ENCODE data around the gene SYT7.
A peak's percentile ranks its signal among the peaks of the same experiment; 100 is the strongest.

The SYT7 gene

GRCh38 chr11:61581931-61582330, 1.1 kb upstream of the SYT7 start:
- DNase-seq: no peak

DNA sequence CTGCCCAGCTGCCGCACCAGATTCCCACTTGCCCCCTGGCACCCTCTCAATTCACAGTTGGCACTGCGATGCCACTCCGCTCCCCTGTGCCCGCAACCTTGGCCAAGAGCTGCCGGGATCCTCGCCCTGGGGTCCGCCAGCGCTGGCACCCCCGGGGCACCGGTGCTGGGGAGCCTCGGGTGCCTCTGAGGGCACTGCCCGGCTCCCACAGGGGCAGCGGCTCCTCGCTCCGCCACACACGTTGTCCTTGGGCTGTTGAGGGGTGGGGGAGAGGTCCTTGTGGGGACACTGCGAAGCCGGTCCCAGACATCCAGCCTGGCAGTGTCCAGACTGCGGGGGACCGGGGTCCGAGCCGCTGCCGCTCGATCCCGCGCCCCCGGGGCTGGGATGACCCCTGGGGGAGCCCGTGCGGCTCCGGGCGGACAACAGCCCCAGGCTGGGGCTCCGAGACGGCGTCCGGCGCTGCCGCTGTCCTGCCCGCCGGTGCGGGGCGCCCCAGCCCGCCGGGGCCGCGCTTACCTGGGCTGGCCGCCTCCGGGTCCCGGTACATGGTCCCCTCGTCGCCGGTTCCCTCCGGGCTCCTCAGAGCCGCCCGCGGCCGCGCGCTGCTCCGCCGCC, 496 bp downstream of the SYT7 start:
- DNase-seq: no peak

- DNase-seq: no peak
Measured at GRCh38 chr11:61579676-61580270, 1.1 kb downstream of the SYT7 start.

DNA sequence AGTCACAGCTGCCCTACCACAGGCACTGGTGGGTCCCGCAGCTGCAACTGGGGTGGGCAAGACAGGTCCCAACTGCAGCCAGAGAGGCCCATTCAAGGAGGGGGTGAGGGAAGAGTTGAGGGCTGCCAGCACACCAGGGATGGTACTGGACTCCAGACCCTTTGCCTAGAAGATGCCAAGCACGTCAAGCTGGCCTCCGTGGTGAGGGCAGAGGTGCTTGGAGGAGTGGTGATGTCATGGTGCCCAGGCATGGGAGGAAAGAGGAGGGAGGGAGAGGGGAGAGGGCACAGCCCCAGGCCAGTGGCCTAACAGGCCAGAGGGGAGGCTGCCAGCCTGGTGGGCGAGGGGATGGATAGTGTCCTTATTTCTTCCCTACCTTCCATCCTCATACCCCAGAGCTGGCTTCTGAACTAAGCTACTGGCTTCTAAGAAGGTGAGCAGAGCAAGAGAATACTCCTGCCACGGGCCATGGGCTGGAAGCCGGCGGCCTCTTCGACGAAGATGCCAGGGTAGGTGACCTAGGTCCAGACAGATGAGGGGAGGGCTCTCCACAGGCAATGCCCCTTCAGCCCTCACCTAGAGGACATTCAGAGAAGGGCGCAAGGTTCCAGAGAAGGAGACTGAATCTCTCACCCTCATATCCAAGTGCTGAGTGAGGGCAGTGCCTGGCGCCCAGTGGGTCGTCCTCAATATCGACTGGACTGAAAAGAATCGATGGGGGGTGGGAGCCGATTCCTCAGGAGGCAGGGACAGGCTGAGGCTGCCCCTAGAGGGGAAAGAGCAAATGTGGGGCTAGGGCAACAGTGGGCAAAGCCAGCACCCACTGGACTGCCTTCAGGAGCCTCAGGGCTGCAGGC, 1.8 kb downstream of the SYT7 start:
- DNase-seq: no peak

GRCh38 chr11:61577383-61578118, 3.3 kb downstream of the SYT7 start:
- DNase-seq: no peak

DNA sequence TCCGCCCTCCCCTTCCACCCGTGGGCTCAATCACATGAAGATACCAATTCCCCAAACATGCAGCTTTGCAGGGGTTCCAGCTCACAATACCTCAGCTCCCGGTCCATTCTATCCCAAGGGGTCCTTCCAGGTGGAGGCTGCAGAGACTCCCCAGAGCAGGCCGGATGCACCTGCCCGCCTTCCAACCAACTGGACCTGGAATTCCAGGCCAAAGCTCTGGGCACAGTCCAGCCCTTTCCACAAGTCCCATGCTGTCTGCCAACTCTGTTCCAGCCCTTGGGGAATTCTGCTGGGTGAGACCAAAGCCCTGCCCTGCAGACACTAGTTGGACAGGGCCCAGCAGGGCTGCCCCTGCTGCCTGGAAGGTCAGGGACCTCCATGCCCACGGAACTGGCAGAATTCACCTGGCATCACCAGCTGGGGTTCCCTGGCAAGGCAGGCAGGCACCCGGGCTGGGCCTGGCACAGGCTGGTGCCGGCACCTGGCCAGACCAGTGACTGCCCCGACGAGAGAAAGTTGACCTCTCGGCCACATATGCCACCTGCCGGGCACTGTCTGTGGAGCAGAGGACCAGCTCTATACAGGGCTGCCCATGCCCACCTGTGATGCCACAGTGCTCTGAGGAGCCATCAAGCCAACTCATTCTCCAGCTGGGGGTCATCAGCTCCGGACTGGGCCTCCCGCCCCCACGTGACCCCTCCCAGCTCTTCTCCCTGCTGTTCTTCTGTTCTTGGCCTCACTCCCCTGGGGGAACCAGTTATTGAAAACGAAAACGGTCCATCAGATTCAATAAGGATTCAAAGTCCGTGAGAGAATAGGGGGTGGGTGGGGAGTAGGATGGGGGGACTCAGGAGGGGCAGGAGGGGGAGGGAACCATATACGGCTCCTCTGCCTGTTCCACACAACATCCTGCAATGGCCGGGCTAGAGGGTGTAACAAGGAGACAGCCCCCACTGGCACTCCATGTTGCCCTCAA, 4.7 kb downstream of the SYT7 start:
- no peak for DNase-seq

- DNase-seq: no peak
Measured at GRCh38 chr11:61574611-61575010, 6.3 kb downstream of the SYT7 start.

DNA sequence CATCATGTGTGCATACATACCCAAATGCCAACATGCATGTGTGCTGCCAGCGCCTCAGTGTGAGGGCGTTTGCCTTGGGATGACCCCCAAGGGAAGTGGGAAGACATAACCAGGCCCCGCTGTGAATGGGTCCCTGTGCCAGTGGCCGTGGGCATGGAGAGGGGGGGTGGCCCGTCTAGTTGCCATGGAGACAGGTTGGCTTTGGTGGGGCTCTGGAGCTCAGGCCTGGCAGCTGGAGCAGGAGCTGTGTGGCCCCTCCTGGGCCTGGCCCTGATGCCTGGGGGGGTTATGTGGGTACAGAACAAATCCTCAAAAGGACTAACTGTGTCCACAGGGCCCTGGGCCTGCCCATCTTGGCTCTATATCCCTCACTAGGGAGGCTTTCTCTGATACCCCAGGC, 8.0 kb downstream of the SYT7 start:
- no peak for DNase-seq

GRCh38 chr11:61571869-61572268, 9.0 kb downstream of the SYT7 start:
- DNase-seq: no peak

DNA sequence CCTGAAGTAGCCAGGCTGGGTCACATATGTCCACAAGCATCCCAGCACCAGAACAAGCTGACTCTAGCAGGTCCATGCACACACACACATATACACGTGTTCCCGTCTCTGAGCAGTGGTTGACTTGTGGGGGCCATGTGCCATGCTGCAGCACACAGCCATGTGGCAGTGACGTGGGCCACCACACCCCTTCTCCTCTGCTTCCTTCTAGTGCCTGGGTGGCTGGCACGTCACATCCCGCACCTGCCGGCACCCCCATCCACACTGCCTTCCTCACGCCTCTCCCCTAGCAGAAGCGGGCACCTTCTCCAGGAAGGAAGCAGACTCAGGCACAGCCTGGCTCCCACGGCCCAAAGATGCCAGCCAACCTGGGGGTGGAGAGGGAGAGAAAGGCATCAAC, 9.5 kb downstream of the SYT7 start:
- DNase-seq: no peak

DNA sequence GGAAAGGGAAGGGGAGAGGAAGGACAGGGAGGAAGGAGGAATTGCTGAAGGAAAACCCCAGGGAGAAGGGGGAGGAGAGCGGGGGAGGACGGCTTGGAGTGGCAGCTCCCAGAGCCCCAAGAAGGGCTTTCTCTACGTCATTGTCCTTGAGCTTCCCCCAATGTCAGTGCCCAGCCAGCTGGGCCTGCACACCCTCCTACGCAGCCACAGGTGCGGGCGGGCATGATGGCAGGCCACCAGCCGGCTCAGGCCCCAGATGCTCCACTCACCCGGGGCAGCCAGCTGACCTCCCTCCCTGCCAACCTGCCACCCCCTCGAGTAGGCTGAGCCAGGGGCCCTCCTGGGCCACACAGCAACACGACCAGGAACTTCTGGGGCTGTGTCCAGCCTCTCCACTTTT, 11.2 kb downstream of the SYT7 start:
- no peak for DNase-seq

DNA sequence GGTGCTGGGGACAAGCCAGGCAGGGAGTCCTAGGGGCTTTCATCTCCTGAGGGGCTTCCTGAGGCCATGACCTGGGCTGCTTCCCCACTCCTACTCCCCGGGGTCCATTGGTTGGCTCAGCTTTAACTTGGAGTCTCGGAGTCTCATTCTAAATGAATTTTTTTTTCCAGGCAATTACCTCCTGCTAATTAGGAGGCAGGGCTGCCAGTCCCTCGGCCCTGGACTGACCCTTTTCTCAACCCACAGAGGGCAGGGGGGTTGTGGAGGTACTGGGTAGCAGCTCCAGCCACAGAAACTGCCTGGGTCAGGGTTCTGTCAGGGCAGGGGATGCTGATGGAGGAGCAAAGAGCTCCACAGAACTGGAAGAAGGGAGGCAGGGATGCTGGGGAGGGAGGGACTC, 11.9 kb downstream of the SYT7 start:
- no peak for DNase-seq

- DNase-seq: peak; percentile 54
Measured at GRCh38 chr11:61567286-61568061, 13.4 kb downstream of the SYT7 start.

DNA sequence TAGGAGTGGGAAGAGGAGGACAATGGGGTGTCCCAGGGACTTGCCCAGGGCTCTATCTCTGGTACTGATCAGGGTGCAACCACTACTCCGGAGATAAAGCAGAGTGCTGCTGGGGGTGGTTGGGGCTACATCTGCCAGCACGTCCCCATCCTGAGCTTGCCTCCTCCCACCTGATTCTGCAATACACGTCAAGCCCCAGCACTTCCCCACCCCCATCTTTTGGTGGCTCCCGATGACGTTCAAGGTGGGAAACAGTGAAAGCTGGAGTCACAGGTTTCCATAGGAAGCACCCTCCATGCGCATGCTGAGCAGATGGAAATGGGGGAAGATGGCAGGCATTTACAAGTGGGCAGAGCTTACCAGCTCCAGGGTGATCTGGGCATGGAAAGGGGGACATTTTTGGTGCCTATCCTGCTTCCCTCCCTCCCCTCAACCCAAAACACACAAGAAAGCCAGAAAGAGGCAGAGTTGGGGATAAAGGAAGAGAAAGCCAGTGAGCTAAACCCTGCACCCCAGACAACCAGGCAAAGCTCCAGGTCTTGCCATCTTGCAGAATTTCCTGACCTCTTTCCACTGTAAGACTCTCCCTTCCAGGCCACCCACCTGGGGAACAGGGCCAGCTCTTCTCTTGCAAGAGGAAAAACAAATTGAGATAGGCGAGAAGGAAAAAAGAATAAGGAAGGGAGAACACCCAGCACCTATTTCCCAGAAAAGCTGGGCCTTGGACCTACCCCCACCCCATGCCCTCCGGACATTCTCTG, 15.8 kb downstream of the SYT7 start:
- DNase-seq: no peak

GRCh38 chr11:61560751-61561150, 20.1 kb downstream of the SYT7 start:
- DNase-seq: no peak

GRCh38 chr11:61556621-61557020, 24.3 kb downstream of the SYT7 start:
- DNase-seq: no peak

DNA sequence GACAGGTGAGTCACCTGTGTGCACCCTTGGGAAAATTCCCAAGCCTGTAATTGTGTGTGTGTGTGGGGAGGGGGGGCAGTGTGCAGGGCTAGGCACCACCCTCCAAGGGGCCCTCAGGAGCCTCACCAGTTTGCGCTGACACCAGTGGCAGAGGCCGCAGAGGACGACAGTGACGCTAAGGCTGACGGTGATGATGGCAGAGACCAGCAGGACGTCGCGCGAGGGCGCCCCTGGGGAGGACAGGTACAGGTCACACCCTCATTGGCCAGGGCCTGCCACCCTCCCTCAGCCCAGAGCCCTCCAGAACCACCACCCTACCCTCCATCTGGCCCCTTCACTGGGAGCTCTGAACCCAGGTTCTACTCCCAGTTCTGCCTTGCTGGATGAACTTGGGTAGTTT, 24.9 kb downstream of the SYT7 start:
- no peak for DNase-seq

GRCh38 chr11:61555051-61555969, 25.6 kb downstream of the SYT7 start:
- no peak for DNase-seq

GRCh38 chr11:61554172-61554988, 26.5 kb downstream of the SYT7 start:
- DNase-seq: no peak
